GM12878 (cell line): ENCODE results near the gene RRP1B. TPM values are rescaled to one million over a fixed set of nuclear protein-coding genes. Genes with fewer than 3 reads are reported as not detected.

Source experiments
- ASH2L ChIP-seq: fragments of 300-600, 200-600 bp; sonication (generic); IDR thresholded peaks from 2 replicates; pipeline ENCODE4 v1.6.1; 2017; ENCODE audit warnings: low read depth, mild to moderate bottlenecking, borderline replicate concordance
- ATF7 ChIP-seq: fragments of 450-650 bp; IDR thresholded peaks from 2 replicates; pipeline ENCODE4 v1.6.1; 2016; ENCODE audit warnings: low read depth, mild to moderate bottlenecking
- ESRRA ChIP-seq: IDR thresholded peaks from 2 replicates; pipeline ENCODE4 v1.6.1; 2012; ENCODE audit warnings: mild to moderate bottlenecking, low read length, improper control_type of control experiment
- HDGF ChIP-seq: fragments of 450-650 bp; IDR thresholded peaks from 2 replicates; pipeline ENCODE4 v1.6.1; 2016; ENCODE audit warnings: antibody characterized with exemption
- IRF3 ChIP-seq: fragments of 450-650 bp; IDR thresholded peaks from 2 replicates; pipeline ENCODE4 v1.6.1; 2014; ENCODE audit warnings: mild to moderate bottlenecking
- KDM1A ChIP-seq: fragments of 200-600 bp; sonication (generic); IDR thresholded peaks from 2 replicates; pipeline ENCODE4 v1.6.1; 2016; ENCODE audit warnings: borderline replicate concordance
- MXI1 ChIP-seq: fragments of 150-350 bp; IDR thresholded peaks from 2 replicates; pipeline ENCODE4 v1.6.1; 2011; ENCODE audit warnings: low read depth, mild to moderate bottlenecking, inconsistent platforms, low read length, improper control_type of control experiment
- PAX5 ChIP-seq: IDR thresholded peaks from 2 replicates; pipeline ENCODE4 v1.6.1; 2011; ENCODE audit warnings: low read depth, low read length, borderline replicate concordance
- PBX3 ChIP-seq: IDR thresholded peaks from 2 replicates; pipeline ENCODE4 v1.6.1; 2011; ENCODE audit warnings: mild to moderate bottlenecking, low read depth, low read length, moderate library complexity; ENCODE audit not compliant: insufficient replicate concordance
- PML ChIP-seq: IDR thresholded peaks from 2 replicates; pipeline ENCODE4 v1.6.1; 2012; ENCODE audit warnings: low read length, inconsistent platforms
- PRDM15 ChIP-seq: fragments of 450-650 bp; formaldehyde crosslinking; IDR thresholded peaks from 2 replicates; pipeline ENCODE4 v1.4.0; 2020; ENCODE audit warnings: mild to moderate bottlenecking, moderate library complexity
- REST ChIP-seq: IDR thresholded peaks from 2 replicates; pipeline ENCODE4 v1.6.1; 2012; ENCODE audit warnings: mild to moderate bottlenecking, low read depth, low read length
- SKIL ChIP-seq: fragments of 450-650 bp; IDR thresholded peaks from 2 replicates; pipeline ENCODE4 v1.6.1; 2017; ENCODE audit warnings: mild to moderate bottlenecking, low read depth, inconsistent platforms; ENCODE audit not compliant: poor library complexity, severe bottlenecking
- SMAD1 ChIP-seq: fragments of 450-650 bp; IDR thresholded peaks from 2 replicates; pipeline ENCODE4 v1.6.1; 2018; ENCODE audit warnings: mild to moderate bottlenecking, low read depth; ENCODE audit not compliant: partially characterized antibody
- TAF1 ChIP-seq: IDR thresholded peaks from 2 replicates; pipeline ENCODE4 v1.6.1; 2011; ENCODE audit warnings: mild to moderate bottlenecking, low read depth, low read length, borderline replicate concordance
- YY1 ChIP-seq: IDR thresholded peaks from 2 replicates; pipeline ENCODE4 v1.6.1; 2011; ENCODE audit warnings: low read depth, mild to moderate bottlenecking, low read length
- ZNF207 ChIP-seq: fragments of 450-650 bp; IDR thresholded peaks from 2 replicates; pipeline ENCODE4 v1.6.1; 2014; ENCODE audit warnings: antibody characterized with exemption, mild to moderate bottlenecking, borderline replicate concordance
- polyA plus RNA-seq, 11 experiments: library from polyadenylated mRNA; depleted of rRNA in 4 of 11; unstranded in 6 of 11; stranded (reverse) in 5 of 11; fragments of >200 nt; fragmentation: Nextera tagmentation in 4 of 11; fragmentation: Illumina TruSeq in 1 of 11; extraction: Ambion mirVana in 4 of 11; extraction: Trizol in 1 of 11; gene quantifications; 1 replicate in 1 of 11; 2 replicates in 10 of 11; pipeline versions ENCODE4 v1.2.1 to v1.2.3, GENCODE V29; 2011 to 2016; ENCODE audit warnings: inconsistent platforms in 2 of 11, missing spikeins in 2 of 11, low read depth in 1 of 11
- total RNA-seq, 4 experiments: library from RNA; depleted of rRNA in 3 of 4; stranded (reverse); fragments of >200 nt in 3 of 4; fragmentation: Illumina TruSeq in 1 of 4; extraction: Trizol in 1 of 4; gene quantifications; 2 replicates each; pipeline versions ENCODE4 v1.2.1 to v1.2.3, GENCODE V29; 2013 to 2021

The RRP1B gene
- total and polyA plus RNA-seq, 10 of the 15 experiments (the other 5 are each of a cell fraction or from before 2014, with no cell fraction given): 8.1 to 57.4 (median 38.1) TPM

GRCh38 chr21:43716376-43717165 lies 57.2 kb downstream of the RRP1B start (continued):
- TF ChIP-seq PRDM15 (CRISPR knock-in tag) (no peak), PBX3 (peak; percentile 15), HDGF (no peak), ASH2L (no peak), ZNF207 (no peak), ATF7 (peak; percentile 94), ESRRA (no peak), REST (no peak), TAF1 (no peak), SKIL (peak; percentile 79), KDM1A (no peak), YY1 (no peak), MXI1 (0 out of 2 replicates have a peak, but pooled peaks have one; percentile 16), SMAD1 (no peak), PAX5 (peak; percentile 85; the same call in 1 of the 2 replicates), PML (no peak), IRF3 (no peak)
